ENCODE results near the gene RPP25L.

RPP25L gene

DNA sequence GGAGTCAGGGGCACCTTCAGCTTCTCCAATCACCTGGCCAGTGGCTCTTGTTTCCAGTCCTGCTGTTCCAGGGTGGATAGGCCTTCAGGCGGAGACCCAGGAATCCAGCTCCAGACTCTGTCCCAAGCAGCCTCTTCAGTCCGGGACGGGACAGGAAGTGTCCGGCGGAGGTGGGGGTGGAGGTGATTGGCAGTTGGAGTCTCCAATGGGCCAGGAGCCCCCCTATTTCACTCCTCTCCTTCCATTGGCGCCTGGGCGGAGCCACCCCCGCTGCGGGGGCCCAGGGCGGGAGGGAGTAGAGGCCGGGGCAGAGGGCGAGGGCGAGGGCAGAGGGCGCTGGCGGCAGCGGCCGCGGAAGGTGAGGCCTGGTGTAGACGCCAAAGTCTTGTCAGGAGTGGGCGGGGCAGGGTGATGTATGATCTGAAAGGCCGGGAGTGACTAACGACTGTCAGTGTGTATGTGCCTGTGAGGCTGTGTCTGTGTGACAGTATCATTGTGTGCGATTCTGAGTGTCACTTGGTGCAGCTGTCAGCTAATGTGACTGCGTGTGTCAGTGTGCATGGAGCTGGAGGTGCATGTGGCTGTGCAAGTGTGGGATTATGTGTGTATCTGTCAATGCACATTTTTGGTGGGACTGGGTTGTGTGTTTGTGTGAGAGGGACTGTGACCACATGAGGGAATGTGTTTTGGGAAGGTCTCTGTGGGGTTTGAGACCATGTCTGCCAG lies 40.1 kb upstream of the RPP25L start, which contains the start of gene IL11RA:
IL11RA (plus strand) TSS at position 310 of the 726 bp plus-strand sequence. CDS start 3,033 bp downstream, outside the sequence.
- peak within 1 kb of the TSS; percentile 37 for H2AFZ ChIP-seq (ENCODE audit: insufficient read depth, low read length, poor library complexity)
- H2AK5ac ChIP-seq (ENCODE audit: low read length), result peak within 1 kb of the TSS; percentile 32
- H3K79me1 ChIP-seq (ENCODE audit: low read length), result peaks cover 5% of the 10 kb centered on the region
- H3K23ac ChIP-seq (ENCODE audit: low read length), result no peak within 1 kb of the TSS
- H3K18ac ChIP-seq (ENCODE audit: low read length), result peak within 1 kb of the TSS; percentile 17
- no peak within 1 kb of the TSS for H3K4ac ChIP-seq (ENCODE audit: low read depth, low read length)
- peak within 1 kb of the TSS; percentile 11 for H2BK5ac ChIP-seq (ENCODE audit: low read depth, low read length, poor library complexity)
- peak within 1 kb of the TSS; percentile 34 for H3K14ac ChIP-seq (ENCODE audit: low read length)
- H4K91ac ChIP-seq (ENCODE audit: low read depth, low read length), result peak within 1 kb of the TSS; percentile 62
- H3K4me3 ChIP-seq (ENCODE audit: low read depth, low read length), result peak within 1 kb of the TSS; percentile 55
- H4K12ac ChIP-seq (ENCODE audit: low read depth, low read length), result peak within 1 kb of the TSS; percentile 14
- no peak within 1 kb of the TSS for H2BK12ac ChIP-seq (ENCODE audit: low read length)
- H3K4me2 ChIP-seq (ENCODE audit: low read length), result peak within 1 kb of the TSS; percentile 53
- peak within 1 kb of the TSS; percentile 73 for H4K8ac ChIP-seq (ENCODE audit: low read depth, low read length)
- peaks cover 3% of the 10 kb centered on the region for H3K9me3 ChIP-seq (ENCODE audit: insufficient read depth, low read depth, low read length)
- peaks cover 34 to 36% of the 10 kb centered on the region in 2 experiments for H3K4me1 ChIP-seq (ENCODE audit: control insufficient read depth in 1 of 2, insufficient read depth in 2 of 2, low read length in 2 of 2)
- peak within 1 kb of the TSS; percentile 18 for H2BK120ac ChIP-seq (ENCODE audit: insufficient read depth, low read length, poor library complexity)
- H3K27ac ChIP-seq (ENCODE audit: low read depth, low read length), result peak within 1 kb of the TSS; percentile 30
- H3K79me2 ChIP-seq (ENCODE audit: control insufficient read depth, insufficient read depth, low read length, poor library complexity), result peaks cover 6% of the 10 kb centered on the region
- peak; percentile 84 to 89 for DNase-seq
- no peaks in the 10 kb centered on the region for H3K27me3 ChIP-seq (ENCODE audit: insufficient read depth, low read length)
- peaks cover 15 to 17% of the 10 kb centered on the region in 2 experiments for H3K36me3 ChIP-seq (ENCODE audit: control insufficient read depth in 1 of 2, insufficient read depth in 2 of 2, low read length in 2 of 2)
- H3K9ac ChIP-seq (ENCODE audit: low read length), result no peak within 1 kb of the TSS
- WGBS (ENCODE audit: extremely low coverage, insufficient coverage, insufficient read length), result no CpG with 5 or more reads among the region's 24 CpGs

DNA sequence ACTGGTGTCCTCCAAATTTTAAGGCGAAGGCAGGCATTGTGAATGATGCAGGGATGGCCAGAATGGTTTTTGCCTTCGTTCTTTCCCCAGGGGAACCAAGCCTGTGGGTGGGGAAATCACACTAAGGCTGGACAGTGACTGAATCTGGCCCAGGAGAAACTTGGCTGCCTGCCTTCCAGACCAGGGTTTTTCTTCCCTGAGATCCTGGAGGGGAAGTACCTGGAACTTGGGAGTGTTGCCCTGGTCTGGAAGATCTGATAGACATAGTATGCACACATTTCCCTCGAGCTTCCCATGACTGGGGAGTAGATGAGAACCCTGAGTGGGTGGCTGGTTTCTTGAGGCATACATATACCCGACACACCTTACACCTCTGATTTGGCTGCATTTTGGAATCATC lies 39.4 kb upstream of the RPP25L start:
- no peaks in the 10 kb centered on the region for H3K9me3 ChIP-seq (ENCODE audit: insufficient read depth, low read depth, low read length)
- peak overlapping the region; percentile 30 for H3K27ac ChIP-seq (ENCODE audit: low read depth, low read length)
- no CpG with 5 or more reads among the region's 4 CpGs for WGBS (ENCODE audit: extremely low coverage, insufficient coverage, insufficient read length)
- no peak overlapping the region for H3K4ac ChIP-seq (ENCODE audit: low read depth, low read length)
- H4K8ac ChIP-seq (ENCODE audit: low read depth, low read length), result peak overlapping the region; percentile 73
- no peak overlapping the region for H3K23ac ChIP-seq (ENCODE audit: low read length)
- no peak for DNase-seq
- peak overlapping the region; percentile 18 for H2BK120ac ChIP-seq (ENCODE audit: insufficient read depth, low read length, poor library complexity)
- H3K79me1 ChIP-seq (ENCODE audit: low read length), result peaks cover 10% of the 10 kb centered on the region
- no peak overlapping the region for H3K9ac ChIP-seq (ENCODE audit: low read length)
- no peaks in the 10 kb centered on the region for H3K27me3 ChIP-seq (ENCODE audit: insufficient read depth, low read length)
- H3K4me3 ChIP-seq (ENCODE audit: low read depth, low read length), result no peak overlapping the region
- no peak overlapping the region for H3K18ac ChIP-seq (ENCODE audit: low read length)
- H3K4me1 ChIP-seq (ENCODE audit: control insufficient read depth in 1 of 2, insufficient read depth in 2 of 2, low read length in 2 of 2), result peaks cover 35 to 37% of the 10 kb centered on the region in 2 experiments
- H3K79me2 ChIP-seq (ENCODE audit: control insufficient read depth, insufficient read depth, low read length, poor library complexity), result peaks cover 12% of the 10 kb centered on the region
- H3K4me2 ChIP-seq (ENCODE audit: low read length), result peak overlapping the region; percentile 53
- H3K36me3 ChIP-seq (ENCODE audit: control insufficient read depth in 1 of 2, insufficient read depth in 2 of 2, low read length in 2 of 2), result peaks cover 15 to 17% of the 10 kb centered on the region in 2 experiments
- H2AK5ac ChIP-seq (ENCODE audit: low read length), result peak overlapping the region; percentile 32
- peak overlapping the region; percentile 32 for H2AFZ ChIP-seq (ENCODE audit: insufficient read depth, low read length, poor library complexity)
- H2BK12ac ChIP-seq (ENCODE audit: low read length), result no peak overlapping the region
- peak overlapping the region; percentile 11 for H2BK5ac ChIP-seq (ENCODE audit: low read depth, low read length, poor library complexity)
- H4K91ac ChIP-seq (ENCODE audit: low read depth, low read length), result peak overlapping the region; percentile 62
- H4K12ac ChIP-seq (ENCODE audit: low read depth, low read length), result peak overlapping the region; percentile 14
- peak overlapping the region; percentile 34 for H3K14ac ChIP-seq (ENCODE audit: low read length)

- no peak overlapping the region for H4K12ac ChIP-seq (ENCODE audit: low read depth, low read length)
- H2AK5ac ChIP-seq (ENCODE audit: low read length), result no peak overlapping the region
- H2AFZ ChIP-seq (ENCODE audit: insufficient read depth, low read length, poor library complexity), result no peak overlapping the region
- no peaks in the 10 kb centered on the region for H3K27me3 ChIP-seq (ENCODE audit: insufficient read depth, low read length)
- no peak overlapping the region for H3K4me3 ChIP-seq (ENCODE audit: low read depth, low read length)
- no peaks in the 10 kb centered on the region for H3K9me3 ChIP-seq (ENCODE audit: insufficient read depth, low read depth, low read length)
- no peak overlapping the region for H3K18ac ChIP-seq (ENCODE audit: low read length)
- H3K4me1 ChIP-seq (ENCODE audit: control insufficient read depth in 1 of 2, insufficient read depth in 2 of 2, low read length in 2 of 2), result peaks cover 38 to 41% of the 10 kb centered on the region in 2 experiments
- no peak overlapping the region for H3K9ac ChIP-seq (ENCODE audit: low read length)
- WGBS (ENCODE audit: extremely low coverage, insufficient coverage, insufficient read length), result no CpG with 5 or more reads among the region's 5 CpGs
- H3K4me2 ChIP-seq (ENCODE audit: low read length), result no peak overlapping the region
- H3K4ac ChIP-seq (ENCODE audit: low read depth, low read length), result no peak overlapping the region
- H3K79me1 ChIP-seq (ENCODE audit: low read length), result peaks cover 10% of the 10 kb centered on the region
- H4K8ac ChIP-seq (ENCODE audit: low read depth, low read length), result no peak overlapping the region
- H3K14ac ChIP-seq (ENCODE audit: low read length), result no peak overlapping the region
- H3K23ac ChIP-seq (ENCODE audit: low read length), result no peak overlapping the region
- H4K91ac ChIP-seq (ENCODE audit: low read depth, low read length), result peak overlapping the region; percentile 62
- DNase-seq, result no peak
- H2BK120ac ChIP-seq (ENCODE audit: insufficient read depth, low read length, poor library complexity), result no peak overlapping the region
- H2BK5ac ChIP-seq (ENCODE audit: low read depth, low read length, poor library complexity), result no peak overlapping the region
- H3K79me2 ChIP-seq (ENCODE audit: control insufficient read depth, insufficient read depth, low read length, poor library complexity), result peaks cover 12% of the 10 kb centered on the region
- H3K27ac ChIP-seq (ENCODE audit: low read depth, low read length), result no peak overlapping the region
- H3K36me3 ChIP-seq (ENCODE audit: control insufficient read depth in 1 of 2, insufficient read depth in 2 of 2, low read length in 2 of 2), result peaks cover 15 to 17% of the 10 kb centered on the region in 2 experiments
- H2BK12ac ChIP-seq (ENCODE audit: low read length), result no peak overlapping the region
These were observed 38.9 kb upstream of the RPP25L start for GRCh38 chr9:34650816-34651215.

- Histone ChIP-seq H3K14ac (ENCODE audit: low read length) (no peak overlapping the region), H3K23ac (ENCODE audit: low read length) (no peak overlapping the region), H2BK12ac (ENCODE audit: low read length) (no peak overlapping the region), H3K9ac (ENCODE audit: low read length) (no peak overlapping the region), H3K4me1 (ENCODE audit: control insufficient read depth in 1 of 2, insufficient read depth in 2 of 2, low read length in 2 of 2) (peaks cover 48 to 49% of the 10 kb centered on the region in 2 experiments), H3K79me2 (ENCODE audit: control insufficient read depth, insufficient read depth, low read length, poor library complexity) (peaks cover 12% of the 10 kb centered on the region), H3K27ac (ENCODE audit: low read depth, low read length) (no peak overlapping the region), H4K91ac (ENCODE audit: low read depth, low read length) (no peak overlapping the region), H3K4ac (ENCODE audit: low read depth, low read length) (no peak overlapping the region), H3K18ac (ENCODE audit: low read length) (no peak overlapping the region), H3K9me3 (ENCODE audit: insufficient read depth, low read depth, low read length) (no peaks in the 10 kb centered on the region), H3K4me3 (ENCODE audit: low read depth, low read length) (no peak overlapping the region), H2BK120ac (ENCODE audit: insufficient read depth, low read length, poor library complexity) (no peak overlapping the region), H4K8ac (ENCODE audit: low read depth, low read length) (no peak overlapping the region), H2AK5ac (ENCODE audit: low read length) (no peak overlapping the region), H3K4me2 (ENCODE audit: low read length) (no peak overlapping the region), H3K27me3 (ENCODE audit: insufficient read depth, low read length) (no peaks in the 10 kb centered on the region), H4K12ac (ENCODE audit: low read depth, low read length) (no peak overlapping the region), H3K36me3 (ENCODE audit: control insufficient read depth in 1 of 2, insufficient read depth in 2 of 2, low read length in 2 of 2) (peaks cover 15 to 17% of the 10 kb centered on the region in 2 experiments), H3K79me1 (ENCODE audit: low read length) (peaks cover 15% of the 10 kb centered on the region), H2AFZ (ENCODE audit: insufficient read depth, low read length, poor library complexity) (no peak overlapping the region), H2BK5ac (ENCODE audit: low read depth, low read length, poor library complexity) (no peak overlapping the region)
- no CpG with 5 or more reads among the region's 8 CpGs for WGBS (ENCODE audit: extremely low coverage, insufficient coverage, insufficient read length)
- no peak for DNase-seq
These were observed 36.8 kb upstream of the RPP25L start for GRCh38 chr9:34648673-34649072.

Measured in trophoblast cell (in vitro differentiated cells and primary cell).